HEK293 (cell line): ENCODE measurements around the gene HMMR.
"Not testable (repeated sequence)": the region's sequence is repeated elsewhere in the genome, so short reads cannot be mapped to it uniquely, and the experiment has no call there.

Experiments
- CTCF ChIA-PET: fragments of 350-600 bp; formaldehyde crosslinking; extraction: SDS; loops from one replicate; lab custom pipeline; 2021; ENCODE audit warnings: antibody characterized with exemption; lab: Yijun Ruan, JAX
- POLR2A ChIA-PET: fragments of 300-600 bp; formaldehyde crosslinking; extraction: SDS; loops from one replicate; lab custom pipeline; 2020; ENCODE audit warnings: antibody characterized with exemption, inconsistent platforms; lab: Yijun Ruan, JAX
- H3K27ac ChIP-seq: fragments of 200-500 bp; sonication (Bioruptor generic); 2 replicates; pipeline ENCODE4 v1.5.1; 2014; ENCODE audit warnings: low read depth, low read length, control low read depth, inconsistent platforms; ENCODE audit errors: extremely low read depth
- H3K36me3 ChIP-seq, 2 experiments: fragments of 200-500 bp in 1 of 2; sonication (Bioruptor generic) in 1 of 2; 1 replicate in 1 of 2; 2 replicates in 1 of 2; pipeline ENCODE4 v1.5.1; 2014 to 2017; ENCODE audit warnings: inconsistent platforms in 2 of 2, low read length in 2 of 2; ENCODE audit not compliant: control insufficient read depth in 2 of 2, insufficient read depth in 1 of 2
- H3K4me1 ChIP-seq: fragments of 200-500 bp; sonication (Bioruptor generic); 2 replicates; pipeline ENCODE4 v1.5.1; 2014; ENCODE audit warnings: mild to moderate bottlenecking, low read length, inconsistent platforms; ENCODE audit not compliant: control insufficient read depth, insufficient read depth
- H3K4me3 ChIP-seq: 2 replicates; pipeline ENCODE4 v1.5.1; 2011; ENCODE audit warnings: low read depth, mild to moderate bottlenecking, control low read depth, low read length, moderate library complexity
- H3K9me3 ChIP-seq: fragments of 200-500 bp; sonication (Bioruptor generic); 2 replicates; pipeline ENCODE4 v1.5.1; 2014; ENCODE audit warnings: low read depth, low read length, inconsistent platforms; ENCODE audit not compliant: control insufficient read depth, insufficient read depth
- EGR2 ChIP-seq: fragments of 450-650 bp; formaldehyde crosslinking; IDR thresholded peaks from 2 replicates; pipeline ENCODE4 v1.5.1; 2016; ENCODE audit warnings: low read depth, missing biosample characterization, missing genetic modification characterization
- GLI4 ChIP-seq: fragments of 450-650 bp; formaldehyde crosslinking; IDR thresholded peaks from 2 replicates; pipeline ENCODE4 v1.5.1; 2016; ENCODE audit warnings: missing biosample characterization, missing genetic modification characterization
- HOXD13 ChIP-seq: sonication (generic); formaldehyde crosslinking; IDR thresholded peaks from 2 replicates; pipeline ENCODE4 v1.8.0; 2022; ENCODE audit warnings: missing genetic modification reagents, borderline replicate concordance
- KLF9 ChIP-seq: fragments of 450-650 bp; formaldehyde crosslinking; IDR thresholded peaks from 2 replicates; pipeline ENCODE4 v1.5.1; 2016; ENCODE audit warnings: missing biosample characterization, missing genetic modification characterization, low read depth
- MYNN ChIP-seq: fragments of 450-650 bp; formaldehyde crosslinking; IDR thresholded peaks from 2 replicates; pipeline ENCODE4 v1.5.1; 2016; ENCODE audit warnings: missing biosample characterization, missing genetic modification characterization, borderline replicate concordance
- ZBTB1 ChIP-seq: fragments of 450-650 bp; formaldehyde crosslinking; IDR thresholded peaks from 2 replicates; pipeline ENCODE4 v1.5.1; 2016; ENCODE audit warnings: missing biosample characterization, missing genetic modification characterization
- ZBTB21 ChIP-seq: fragments of 450-650 bp; formaldehyde crosslinking; IDR thresholded peaks from 2 replicates; pipeline ENCODE4 v1.5.1; 2017; ENCODE audit warnings: missing biosample characterization, missing genetic modification characterization
- ZBTB44 ChIP-seq: fragments of 450-650 bp; IDR thresholded peaks from 2 replicates; pipeline ENCODE4 v1.5.1; 2018; ENCODE audit warnings: missing biosample characterization, mild to moderate bottlenecking, missing genetic modification characterization
- ZFP41 ChIP-seq: fragments of 450-650 bp; formaldehyde crosslinking; IDR thresholded peaks from 2 replicates; pipeline ENCODE4 v1.5.1; 2016; ENCODE audit warnings: missing biosample characterization, missing genetic modification characterization, borderline replicate concordance
- ZNF114 ChIP-seq: fragments of 450-650 bp; formaldehyde crosslinking; IDR thresholded peaks from 2 replicates; pipeline ENCODE4 v1.5.0; 2017; ENCODE audit warnings: missing biosample characterization, missing genetic modification characterization
- ZNF148 ChIP-seq: fragments of 450-650 bp; formaldehyde crosslinking; IDR thresholded peaks from 2 replicates; pipeline ENCODE4 v1.5.0; 2017; ENCODE audit warnings: missing biosample characterization, missing genetic modification characterization, borderline replicate concordance
- ZNF169 ChIP-seq: fragments of 450-650 bp; formaldehyde crosslinking; IDR thresholded peaks from 2 replicates; pipeline ENCODE4 v1.5.1; 2016; ENCODE audit warnings: missing biosample characterization, missing genetic modification characterization
- ZNF184 ChIP-seq: fragments of 450-650 bp; IDR thresholded peaks from 2 replicates; pipeline ENCODE4 v1.5.1; 2018; ENCODE audit warnings: missing biosample characterization, mild to moderate bottlenecking, missing genetic modification characterization
- ZNF19 ChIP-seq: fragments of 450-650 bp; formaldehyde crosslinking; IDR thresholded peaks from 2 replicates; pipeline ENCODE4; 2016; ENCODE audit warnings: missing biosample characterization, missing genetic modification characterization, low read depth
- ZNF266 ChIP-seq: fragments of 450-650 bp; formaldehyde crosslinking; IDR thresholded peaks from 2 replicates; pipeline ENCODE4 v1.5.1; 2016; ENCODE audit warnings: missing biosample characterization, missing genetic modification characterization, low read depth
- ZNF274 ChIP-seq, 2 experiments: fragments of 200-500 bp in 1 of 2; fragments of 450-650 bp in 1 of 2; sonication (Bioruptor generic) in 1 of 2; formaldehyde crosslinking in 1 of 2; IDR thresholded peaks; 2 replicates each; pipeline versions ENCODE4 v1.5.1 to v1.6.1; 2014 to 2016; ENCODE audit warnings: borderline replicate concordance in 1 of 2, inconsistent platforms in 1 of 2, low read length in 1 of 2, missing biosample characterization in 1 of 2, missing genetic modification characterization in 1 of 2
- ZNF324 ChIP-seq: fragments of 450-650 bp; formaldehyde crosslinking; IDR thresholded peaks from 2 replicates; pipeline ENCODE4 v1.5.1; 2016; ENCODE audit warnings: missing biosample characterization, missing genetic modification characterization
- ZNF354C ChIP-seq: fragments of 450-650 bp; formaldehyde crosslinking; IDR thresholded peaks from 2 replicates; pipeline ENCODE4 v1.5.1; 2016; ENCODE audit warnings: missing biosample characterization, missing genetic modification characterization, low read depth, borderline replicate concordance
- ZNF449 ChIP-seq: fragments of 450-650 bp; formaldehyde crosslinking; IDR thresholded peaks from 2 replicates; pipeline ENCODE4 v1.5.1; 2017; ENCODE audit warnings: missing biosample characterization, mild to moderate bottlenecking, missing genetic modification characterization, moderate library complexity
- ZNF600 ChIP-seq: fragments of 450-650 bp; formaldehyde crosslinking; IDR thresholded peaks from 2 replicates; pipeline ENCODE4 v1.5.1; 2016; ENCODE audit warnings: missing biosample characterization, missing genetic modification characterization
- ZNF629 ChIP-seq: fragments of 450-650 bp; formaldehyde crosslinking; IDR thresholded peaks from 2 replicates; pipeline ENCODE4 v1.5.1; 2017; ENCODE audit warnings: missing biosample characterization, missing genetic modification characterization
- ZNF664 ChIP-seq: fragments of 450-650 bp; formaldehyde crosslinking; IDR thresholded peaks from 2 replicates; pipeline ENCODE4 v1.5.1; 2016; ENCODE audit warnings: missing biosample characterization, missing genetic modification characterization
- ZNF692 ChIP-seq: fragments of 450-650 bp; formaldehyde crosslinking; IDR thresholded peaks from 2 replicates; pipeline ENCODE4 v1.5.1; 2016; ENCODE audit warnings: missing biosample characterization, missing genetic modification characterization
- ZNF707 ChIP-seq: fragments of 450-650 bp; formaldehyde crosslinking; IDR thresholded peaks from 2 replicates; pipeline ENCODE4 v1.5.1; 2016; ENCODE audit warnings: missing biosample characterization, missing genetic modification characterization

The HMMR gene

GRCh38 chr5:163460562-163461171 is at the start of gene HMMR (continued):
- TF ChIP-seq ZBTB44 (tag by site-specific recombination) (no peak), ZNF354C (tag by site-specific recombination) (no peak), EGR2 (tag by site-specific recombination) (no peak), MYNN (no peak), ZNF114 (tag by site-specific recombination) (no peak), GLI4 (no peak), ZFP41 (tag by site-specific recombination) (no peak), ZNF449 (0 out of 2 replicates have a peak, but pooled peaks have one; percentile 51), KLF9 (tag by site-specific recombination) (no peak; the same call in 1 of the 2 replicates), ZNF19 (tag by site-specific recombination) (no peak), ZNF707 (tag by site-specific recombination) (no peak), ZNF600 (tag by site-specific recombination) (no peak), ZNF324 (tag by site-specific recombination) (no peak)
- TF ChIP-seq, all 188 proteins: peak for 17

GRCh38 chr5:163415673-163416072 is 44.8 kb upstream of the HMMR start:
- H3K27ac ChIP-seq, H3K4me1 ChIP-seq, H3K36me3 ChIP-seq, H3K4me3 ChIP-seq, H3K9me3 ChIP-seq: not testable (repeated sequence)
- ChIA-PET POLR2A (interaction anchor here (0.7 kb wide), 1 partner anchor 58 kb away, joined by 4 read pairs; no protein-coding TSS in a partner anchor), CTCF (interaction anchor here (0.6 kb wide), 1 partner anchor 67 kb away, joined by 5 read pairs; no protein-coding TSS in a partner anchor)

GRCh38 chr5:163424836-163425235 is 35.6 kb upstream of the HMMR start:
- Histone ChIP-seq H3K36me3 (no peaks in the 10 kb centered on the region), H3K27ac (no peak overlapping the region), H3K9me3 (no peaks in the 10 kb centered on the region), H3K4me3 (no peak overlapping the region)
- CTCF ChIA-PET, result no interaction called here
- POLR2A ChIA-PET, result interaction anchor here (1.0 kb wide), 1 partner anchor 13 kb away, joined by 3 read pairs; no protein-coding TSS in a partner anchor
- TF ChIP-seq ZNF169 (tag by site-specific recombination) (no peak), HOXD13 (CRISPR knock-in tag) (no peak), ZNF184 (tag by site-specific recombination) (no peak), ZNF266 (tag by site-specific recombination) (no peak), ZNF274 (IDR thresholded peaks at IDR 0.05; ENCODE audit: low read length) (no peak), ZNF274 (tag by site-specific recombination; IDR thresholded peaks at IDR 0.05; ENCODE audit: borderline replicate concordance) (no peak), ZNF664 (tag by site-specific recombination) (no peak), ZNF692 (tag by site-specific recombination) (no peak), ZBTB1 (no peak), ZNF629 (tag by site-specific recombination) (no peak), ZNF148 (no peak), ZBTB21 (no peak), ZNF600 (tag by site-specific recombination) (no peak)
- TF ChIP-seq, all 188 proteins: peak for 0
- H3K4me1 ChIP-seq, result no peaks in the 10 kb centered on the region

GRCh38 chr5:163426128-163426527 is 34.3 kb upstream of the HMMR start:
- H3K36me3 ChIP-seq, H3K4me3 ChIP-seq, H3K27ac ChIP-seq, POLR2A ChIA-PET, H3K9me3 ChIP-seq, H3K4me1 ChIP-seq: not testable (repeated sequence)
- CTCF ChIA-PET, result interaction anchor here (0.6 kb wide), 1 partner anchor 13 kb away, joined by 3 read pairs; no protein-coding TSS in a partner anchor
